Upper lobe of left lung (tissue), 6 donors: ENCODE data around the gene LAMB4. TPM values are rescaled to one million over a fixed set of nuclear protein-coding genes. Genes with fewer than 3 reads are reported as not detected.

Experiments used
- ATAC-seq, 2 donors: fragments of 200-7000 bp; cut with Tn5 transposase; one replicate each; pipeline ENCODE4 v1.9.1; 2022; ENCODE audit warnings: mild to moderate bottlenecking in 2 of 2, moderate library complexity in 2 of 2; ENCODE audit not compliant: low FRiP score in 2 of 2
- DNase-seq, 2 donors: peaks; one replicate each; pipeline ENCODE4 v3.0.0-alpha.2; 2019 to 2020
- H3K27ac ChIP-seq, 4 donors: fragments of 200-600 bp; sonication (generic); one replicate each; pipeline ENCODE4 v1.5.1; 2016 to 2019
- H3K27me3 ChIP-seq, 4 donors: fragments of 200-600 bp; sonication (generic); one replicate each; pipeline ENCODE4 v1.5.1; 2017 to 2019
- H3K36me3 ChIP-seq, 4 donors: fragments of 200-600 bp; sonication (generic); one replicate each; pipeline ENCODE4 v1.5.1; 2016 to 2019
- H3K4me1 ChIP-seq, 4 donors: fragments of 200-600 bp; sonication (generic); one replicate each; pipeline ENCODE4 v1.5.1; 2018 to 2019
- H3K4me3 ChIP-seq, 4 donors: fragments of 200-600 bp; sonication (generic); one replicate each; pipeline ENCODE4 v1.5.1; 2017 to 2019; ENCODE audit warnings: mild to moderate bottlenecking in 2 of 4, moderate library complexity in 1 of 4
- H3K9me3 ChIP-seq, 4 donors: fragments of 200-600 bp; sonication (generic); one replicate each; pipeline ENCODE4 v1.5.1; 2018 to 2019
- EP300 ChIP-seq, 4 donors: sonication (generic); formaldehyde crosslinking; IDR thresholded peaks; one replicate each; pipeline ENCODE4 v1.5.1; 2017; ENCODE audit warnings: antibody characterized with exemption in 4 of 4, control low read depth in 2 of 4
- POLR2A ChIP-seq, 4 donors: fragments of 450-650 bp; IDR thresholded peaks; one replicate each; pipeline ENCODE4 v1.5.1; 2016 to 2017; ENCODE audit warnings: antibody characterized with exemption in 4 of 4, mild to moderate bottlenecking in 2 of 4
- POLR2AphosphoS5 ChIP-seq, 2 donors: sonication (generic); formaldehyde crosslinking; IDR thresholded peaks; one replicate each; pipeline ENCODE4 v1.5.1; 2017; ENCODE audit warnings: antibody characterized with exemption in 2 of 2
- WGBS, 2 donors: methylation state at CpG; one replicate each; pipeline ENCODE4 v1.1.5; 2017 to 2018; 5-methylcytosine and 5-hydroxymethylcytosine counted together
- total RNA-seq, 6 donors: library from RNA; depleted of rRNA in 4 of 6; stranded (reverse); fragments of >200 nt in 4 of 6; gene quantifications; one replicate each; pipeline versions ENCODE4 v1.1.0 to v1.2.1, GENCODE V29; 2016 to 2021
- TF ChIP-seq, protein P1 (sequence below), 6 experiments: fragments of 450-650 bp in 4 of 6; fragments of 200-600 bp in 2 of 6; sonication (generic) in 2 of 6; IDR thresholded peaks; one replicate each; pipeline ENCODE4 v1.5.1; 2016 to 2019; ENCODE audit warnings: antibody characterized with exemption in 6 of 6
- donor health status: DM: no; HTN: no; CAD: no; lungs with moderate emphysema.
- donor health status: DM: no; HTN: yes; CAD: no; lungs with severe emphysema.

The LAMB4 gene
- total RNA-seq, 6 donors from 2014 or later, result 0.10 to 18.9 (median 0.47) TPM; not detected in 2

- no peaks in the 10 kb centered on the region for H3K9me3 ChIP-seq
- TF ChIP-seq EP300 (IDR thresholded peaks at IDR 0.05) (no peak), POLR2A (IDR thresholded peaks at IDR 0.05) (no peak), POLR2AphosphoS5 (IDR thresholded peaks at IDR 0.05) (no peak)
- TF ChIP-seq, protein P1, sequence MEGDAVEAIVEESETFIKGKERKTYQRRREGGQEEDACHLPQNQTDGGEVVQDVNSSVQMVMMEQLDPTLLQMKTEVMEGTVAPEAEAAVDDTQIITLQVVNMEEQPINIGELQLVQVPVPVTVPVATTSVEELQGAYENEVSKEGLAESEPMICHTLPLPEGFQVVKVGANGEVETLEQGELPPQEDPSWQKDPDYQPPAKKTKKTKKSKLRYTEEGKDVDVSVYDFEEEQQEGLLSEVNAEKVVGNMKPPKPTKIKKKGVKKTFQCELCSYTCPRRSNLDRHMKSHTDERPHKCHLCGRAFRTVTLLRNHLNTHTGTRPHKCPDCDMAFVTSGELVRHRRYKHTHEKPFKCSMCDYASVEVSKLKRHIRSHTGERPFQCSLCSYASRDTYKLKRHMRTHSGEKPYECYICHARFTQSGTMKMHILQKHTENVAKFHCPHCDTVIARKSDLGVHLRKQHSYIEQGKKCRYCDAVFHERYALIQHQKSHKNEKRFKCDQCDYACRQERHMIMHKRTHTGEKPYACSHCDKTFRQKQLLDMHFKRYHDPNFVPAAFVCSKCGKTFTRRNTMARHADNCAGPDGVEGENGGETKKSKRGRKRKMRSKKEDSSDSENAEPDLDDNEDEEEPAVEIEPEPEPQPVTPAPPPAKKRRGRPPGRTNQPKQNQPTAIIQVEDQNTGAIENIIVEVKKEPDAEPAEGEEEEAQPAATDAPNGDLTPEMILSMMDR (IDR thresholded peaks at IDR 0.05), result no peak
- H3K4me3 ChIP-seq, result no peak overlapping the region
- WGBS, 2 donors, result 80 to 81% methylated on average over 6 of the region's 6 CpGs
- H3K36me3 ChIP-seq, result no peaks in the 10 kb centered on the region
- ATAC-seq, result no peak
- no peaks in the 10 kb centered on the region for H3K27me3 ChIP-seq
- no peak for DNase-seq
- no peaks in the 10 kb centered on the region for H3K4me1 ChIP-seq
- no peak overlapping the region for H3K27ac ChIP-seq
Observed at GRCh38 chr7:108014747-108015682, 115.1 kb downstream of the LAMB4 start.

- H3K27me3 ChIP-seq, result no peaks in the 10 kb centered on the region
- H3K9me3 ChIP-seq, result no peaks in the 10 kb centered on the region
- DNase-seq (no peak), ATAC-seq (no peak)
- H3K4me3 ChIP-seq, result no peak overlapping the region
- H3K27ac ChIP-seq, result no peak overlapping the region
- no peaks in the 10 kb centered on the region for H3K4me1 ChIP-seq
- H3K36me3 ChIP-seq, result no peaks in the 10 kb centered on the region
- TF ChIP-seq, protein P1 (IDR thresholded peaks at IDR 0.05), result no peak
- TF ChIP-seq POLR2AphosphoS5 (IDR thresholded peaks at IDR 0.05), result no peak
- TF ChIP-seq EP300 (IDR thresholded peaks at IDR 0.05), result no peak
- no peak for TF ChIP-seq POLR2A (IDR thresholded peaks at IDR 0.05)
- WGBS, 2 donors, result 32 to 38% methylated on average over 2 of the region's 2 CpGs
Observed at GRCh38 chr7:108014215-108014614, 115.9 kb downstream of the LAMB4 start.

GRCh38 chr7:108012499-108013430, 117.4 kb downstream of the LAMB4 start:
- 79 to 85% methylated on average over 8 of the region's 8 CpGs for WGBS, 2 donors
- TF ChIP-seq, protein P1 (IDR thresholded peaks at IDR 0.05), result no peak
- TF ChIP-seq POLR2AphosphoS5 (IDR thresholded peaks at IDR 0.05), result no peak
- TF ChIP-seq POLR2A (IDR thresholded peaks at IDR 0.05), result no peak
- TF ChIP-seq EP300 (IDR thresholded peaks at IDR 0.05), result no peak
- H3K27ac ChIP-seq, result no peak overlapping the region
- no peaks in the 10 kb centered on the region for H3K4me1 ChIP-seq
- DNase-seq (no peak), ATAC-seq (no peak)
- H3K36me3 ChIP-seq, result no peaks in the 10 kb centered on the region
- H3K9me3 ChIP-seq, result no peaks in the 10 kb centered on the region
- no peaks in the 10 kb centered on the region for H3K27me3 ChIP-seq
- H3K4me3 ChIP-seq, result no peak overlapping the region

- H3K4me1 ChIP-seq, result no peaks in the 10 kb centered on the region
- no peaks in the 10 kb centered on the region for H3K27me3 ChIP-seq
- H3K36me3 ChIP-seq, result no peaks in the 10 kb centered on the region
- DNase-seq (no peak), ATAC-seq (no peak)
- no peak for TF ChIP-seq POLR2AphosphoS5 (IDR thresholded peaks at IDR 0.05)
- H3K9me3 ChIP-seq, result no peaks in the 10 kb centered on the region
- no peak overlapping the region for H3K4me3 ChIP-seq
- no peak overlapping the region for H3K27ac ChIP-seq
- 77 to 81% methylated on average over 1 of the region's 1 CpG for WGBS, 2 donors
Observed at GRCh38 chr7:108010377-108010776, 119.8 kb downstream of the LAMB4 start.

GRCh38 chr7:108009873-108010272, 120.3 kb downstream of the LAMB4 start:
- TF ChIP-seq, protein P1 (IDR thresholded peaks at IDR 0.05), result no peak
- no peak for TF ChIP-seq POLR2AphosphoS5 (IDR thresholded peaks at IDR 0.05)
- TF ChIP-seq POLR2A (IDR thresholded peaks at IDR 0.05), result no peak
- TF ChIP-seq EP300 (IDR thresholded peaks at IDR 0.05), result no peak
- Histone ChIP-seq H3K4me1 (no peaks in the 10 kb centered on the region), H3K27me3 (no peaks in the 10 kb centered on the region), H3K36me3 (no peaks in the 10 kb centered on the region), H3K27ac (no peak overlapping the region), H3K4me3 (no peak overlapping the region), H3K9me3 (no peaks in the 10 kb centered on the region)
- ATAC-seq (no peak), DNase-seq (no peak)
- WGBS, 2 donors, result 90% methylated on average over 4 of the region's 4 CpGs
